ENCODE data around the gene ABCC11.
A peak's percentile ranks its signal among the peaks of the same experiment; 100 is the strongest.

ABCC11 gene

DNA sequence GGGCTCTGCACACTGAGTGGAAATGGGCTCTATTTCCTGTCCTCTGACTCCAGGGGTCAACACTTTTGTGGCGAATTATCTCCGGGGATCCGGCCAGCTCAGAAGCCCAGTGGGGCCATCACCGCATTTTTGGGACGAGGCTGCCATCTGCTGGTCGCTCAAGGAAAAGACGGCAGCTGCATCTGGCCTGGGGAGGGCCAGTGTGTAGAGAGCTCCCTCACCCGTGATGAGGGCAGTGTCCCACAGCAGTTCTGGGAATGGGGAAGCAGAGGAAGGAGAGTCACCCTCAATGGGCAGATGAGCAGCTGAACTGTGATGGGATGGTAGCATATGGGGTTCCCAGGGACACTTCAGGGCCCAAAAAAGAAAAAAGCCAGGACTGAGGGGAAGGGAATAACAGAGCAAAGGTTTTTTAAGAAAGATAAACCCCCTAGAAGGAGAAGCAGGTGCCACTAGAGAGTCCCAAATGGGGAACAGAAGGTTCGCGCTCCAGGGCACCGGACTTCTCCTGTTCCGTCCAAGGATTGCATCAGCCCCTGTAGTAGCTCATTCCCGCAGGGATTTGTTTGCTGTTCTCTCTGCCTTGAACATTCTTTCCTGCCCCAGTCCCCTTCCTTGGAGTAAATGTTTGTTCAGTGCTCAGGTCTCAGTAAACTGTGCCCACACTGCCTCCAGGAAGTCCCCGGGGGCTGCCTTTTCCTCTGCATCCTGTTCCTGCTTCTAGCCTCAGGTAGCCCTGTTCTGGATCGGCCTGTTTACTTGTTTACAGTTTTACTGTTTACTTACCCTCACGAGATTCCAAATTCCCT lies 82.2 kb downstream of the ABCC11 start:
- DNase-seq (ENCODE audit: low read depth in 4 of 4, low spot score in 1 of 4), result peak; percentile 32 to 62 (median 54)

DNA sequence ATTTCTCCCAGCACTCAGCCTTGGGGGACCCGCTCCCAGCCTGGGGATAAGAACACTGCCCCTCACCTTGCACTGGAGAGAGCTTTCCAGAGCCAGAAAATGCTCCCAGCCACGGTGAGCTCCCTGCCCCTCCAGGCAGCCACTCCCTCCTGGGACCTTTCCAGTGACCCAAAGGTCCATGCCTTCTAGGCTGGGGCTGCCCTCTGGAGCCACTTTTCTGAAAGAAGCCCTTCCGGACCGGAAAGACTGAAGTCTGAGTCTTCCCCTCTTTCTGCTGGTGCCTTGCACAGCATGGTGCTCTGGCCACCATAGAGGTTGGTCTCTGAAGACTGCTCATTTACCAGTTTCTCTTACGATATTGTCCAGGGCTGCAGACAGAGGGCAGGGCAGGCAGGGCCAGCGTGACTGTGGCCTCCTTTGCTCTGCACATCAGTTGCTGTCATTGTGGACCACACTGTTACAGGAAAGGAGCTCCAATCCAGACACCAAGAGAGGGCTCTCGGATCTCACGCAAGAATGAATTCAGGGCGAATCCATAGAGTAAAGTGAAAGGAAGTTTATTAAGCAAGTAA lies 84.4 kb downstream of the ABCC11 start:
- DNase-seq (ENCODE audit: low read depth in 4 of 4, low spot score in 1 of 4), result no peak

DNA sequence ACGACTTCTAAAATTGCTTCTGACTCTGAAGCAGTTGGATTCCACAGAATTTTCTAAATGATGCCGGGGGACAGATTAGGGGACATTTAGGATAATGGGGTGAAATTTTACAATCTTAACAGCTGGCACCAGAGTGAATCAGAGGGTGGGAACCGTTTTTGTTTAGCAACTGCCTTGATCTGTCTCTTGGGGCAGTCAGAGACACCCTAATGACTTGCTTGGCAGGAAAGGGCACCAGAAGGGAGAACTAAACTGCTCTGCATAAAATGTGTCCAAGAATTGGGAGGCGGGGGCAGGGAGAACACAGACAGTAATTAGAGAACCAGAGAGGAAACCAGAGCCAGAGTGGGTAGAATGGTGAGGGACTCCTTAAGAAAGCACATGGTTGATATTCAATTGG lies 85.4 kb downstream of the ABCC11 start:
- no peak for DNase-seq (ENCODE audit: low read depth in 4 of 4, low spot score in 1 of 4)

DNA sequence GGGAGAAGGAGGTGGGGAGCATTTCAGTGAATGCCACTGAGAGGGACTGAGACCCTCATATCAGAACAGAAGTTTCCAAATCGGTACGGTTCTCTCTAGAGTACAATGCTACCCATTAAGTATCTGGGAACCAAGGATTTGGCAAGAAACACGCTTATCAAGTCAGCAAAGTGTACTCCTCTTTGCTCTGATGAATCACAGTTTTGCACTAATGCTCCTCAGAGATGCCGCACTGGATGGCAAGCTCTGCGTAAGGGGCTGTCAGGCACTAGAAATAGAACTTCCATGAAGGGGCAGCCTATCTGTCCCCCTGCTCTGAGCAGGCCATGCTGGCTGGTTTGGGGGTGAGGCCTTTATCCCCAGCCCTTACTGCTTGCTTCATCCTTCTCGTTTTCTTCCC lies 86.8 kb downstream of the ABCC11 start:
- DNase-seq (ENCODE audit: low read depth in 4 of 4, low spot score in 1 of 4), result no peak

DNA sequence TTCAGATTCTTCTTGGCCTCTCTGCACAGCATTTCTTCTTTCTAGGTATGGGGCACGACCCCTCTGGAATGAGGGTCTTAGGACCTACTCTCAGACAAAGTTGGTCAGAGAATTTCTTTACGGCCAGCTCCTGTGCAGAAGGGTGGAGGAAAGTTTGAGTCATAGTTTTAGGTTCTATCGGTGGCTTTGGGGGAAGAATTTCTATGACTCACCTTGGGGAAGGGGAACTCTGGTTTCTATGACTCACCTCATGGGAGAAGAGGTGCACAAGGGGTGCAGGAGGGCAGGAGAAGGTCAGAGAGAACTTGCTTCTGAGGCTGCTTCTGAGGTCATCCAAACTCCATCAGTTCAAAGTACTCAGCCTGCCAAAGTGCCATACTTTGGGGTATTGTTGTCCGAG lies 89.0 kb downstream of the ABCC11 start:
- peak in 3 of 4 experiments; percentile 7 to 41 (median 30) for DNase-seq (ENCODE audit: low read depth in 4 of 4, low spot score in 1 of 4)

DNA sequence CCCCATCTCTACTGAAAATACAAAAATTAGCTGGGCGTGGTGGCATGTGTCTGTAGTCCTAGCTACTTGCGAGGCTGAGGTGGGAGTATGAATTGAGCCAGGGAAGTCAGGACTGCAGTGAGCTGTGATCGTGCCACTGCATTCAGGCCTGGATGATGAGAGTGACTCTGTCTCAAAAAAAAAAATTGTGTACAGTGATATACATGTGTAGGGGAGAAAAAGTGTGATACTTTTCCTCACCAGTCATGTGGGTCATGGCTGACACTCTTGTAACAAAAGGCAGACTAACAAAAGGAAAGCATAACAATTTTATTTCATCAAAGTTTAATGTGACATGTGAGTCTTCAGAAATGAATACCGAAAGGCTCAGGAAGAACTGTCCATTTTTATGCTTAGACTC lies 89.5 kb downstream of the ABCC11 start:
- no peak for DNase-seq (ENCODE audit: low read depth in 4 of 4, low spot score in 1 of 4)

DNA sequence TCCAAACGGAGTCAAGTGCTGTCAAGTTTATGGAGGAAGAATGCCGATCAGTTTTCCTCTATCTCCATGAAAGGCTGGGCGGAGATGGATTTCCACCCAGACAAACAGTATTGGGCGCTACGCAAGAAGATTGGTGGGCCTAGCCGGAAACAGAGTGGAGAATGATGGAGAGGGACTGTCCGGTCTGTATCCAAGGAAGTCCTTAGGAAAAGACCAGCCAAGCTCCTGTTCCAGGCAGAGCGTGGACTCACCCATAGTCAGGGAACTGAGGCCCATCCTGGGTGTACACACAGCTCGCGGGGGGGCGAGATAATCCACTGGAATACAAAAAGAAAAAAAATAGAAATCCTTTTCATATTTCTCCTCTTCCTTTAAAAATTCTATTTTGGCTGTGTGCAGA lies 90.0 kb downstream of the ABCC11 start:
- no peak for DNase-seq (ENCODE audit: low read depth in 4 of 4, low spot score in 1 of 4)

DNA sequence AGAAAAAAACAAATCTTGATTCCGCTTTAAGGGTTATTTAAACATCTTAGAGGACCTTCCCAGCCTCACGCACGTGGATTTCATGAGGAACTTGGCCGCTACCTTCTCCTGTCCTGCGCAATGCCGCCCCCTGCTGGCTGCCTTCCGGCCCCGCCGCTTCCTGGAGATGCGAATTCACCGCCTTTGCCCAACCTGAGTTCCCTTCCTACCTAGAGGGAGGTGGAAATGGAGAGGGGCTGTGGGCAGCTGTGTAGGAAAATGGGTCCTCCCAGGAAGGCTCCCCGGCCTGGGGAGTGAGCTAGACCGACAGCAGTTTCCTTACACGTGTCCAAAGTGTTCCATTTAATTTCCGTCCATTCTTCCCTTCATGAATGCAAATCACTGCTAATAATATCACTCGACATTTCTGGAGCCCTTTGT lies 90.5 kb downstream of the ABCC11 start:
- DNase-seq (ENCODE audit: low read depth in 4 of 4, low spot score in 1 of 4), result peak; percentile 80 to 94 (median 85)

DNA sequence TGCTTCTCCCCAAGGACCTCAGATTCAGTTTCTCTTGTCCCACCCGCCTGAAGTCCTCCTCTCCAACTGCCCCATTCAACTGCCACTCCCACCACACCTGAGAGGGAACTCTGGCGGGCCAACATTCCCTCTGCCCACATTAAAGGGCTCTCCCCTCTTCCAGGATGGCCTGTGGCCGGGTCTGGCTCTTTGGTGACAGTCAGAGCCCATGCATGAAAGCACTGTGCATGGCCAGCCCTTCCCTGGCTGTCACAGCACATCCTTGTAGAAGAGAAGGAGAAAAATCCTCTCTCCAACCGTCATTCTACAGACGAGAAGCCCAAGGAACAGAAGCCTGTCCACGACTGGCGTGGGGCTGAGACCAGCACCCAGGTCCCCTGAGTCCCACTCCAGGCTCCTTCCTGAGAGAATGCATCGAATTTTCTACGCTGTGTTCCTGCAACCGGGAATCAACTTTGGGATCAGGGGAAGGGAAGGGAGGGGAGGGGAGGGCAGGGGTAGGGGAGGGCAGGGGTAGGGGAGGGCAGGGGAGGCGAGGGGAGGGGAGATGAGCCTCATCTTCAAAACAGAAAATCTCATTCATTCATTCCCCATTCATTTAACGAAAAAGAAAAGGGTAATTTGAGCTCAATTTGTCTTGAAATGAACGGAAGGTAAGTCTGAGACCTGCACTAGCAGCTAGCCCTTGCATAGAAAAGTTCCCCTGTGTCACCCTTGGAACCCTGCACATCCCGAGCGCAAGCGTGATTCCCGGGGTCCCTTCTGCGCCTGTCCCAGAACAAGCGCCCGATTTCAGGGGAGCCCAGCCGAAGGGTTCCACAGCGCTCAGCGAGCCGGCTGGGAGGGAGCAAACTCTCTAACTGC lies 91.2 kb downstream of the ABCC11 start, which contains the start of gene ABCC12:
ABCC12 (minus strand) TSS at position 68 of the 864 bp plus-strand sequence. CDS start 9,569 bp downstream, outside the sequence.
- no peak for DNase-seq (ENCODE audit: low read depth in 4 of 4, low spot score in 1 of 4)

DNA sequence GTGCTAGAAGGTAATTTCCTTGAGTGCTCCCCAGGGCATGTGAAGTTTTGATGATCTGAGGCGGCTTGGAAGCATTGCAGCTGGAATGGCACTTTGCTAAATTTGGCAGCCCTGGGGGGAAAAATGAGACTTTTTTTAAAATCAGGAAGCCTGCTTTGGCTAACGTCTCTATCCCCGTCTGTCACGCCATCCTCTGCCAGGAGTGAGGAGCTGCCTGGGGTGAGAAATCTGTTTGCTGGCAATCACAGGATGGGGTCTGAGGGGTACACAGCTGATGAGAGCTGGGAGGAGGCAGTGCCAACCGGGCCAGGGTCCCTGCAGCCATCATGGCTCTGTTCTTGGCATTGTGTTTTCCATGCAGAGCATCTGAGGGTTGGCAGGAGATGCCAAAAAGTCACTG lies 93.6 kb downstream of the ABCC11 start:
- no peak for DNase-seq (ENCODE audit: low read depth in 4 of 4, low spot score in 1 of 4)

DNA sequence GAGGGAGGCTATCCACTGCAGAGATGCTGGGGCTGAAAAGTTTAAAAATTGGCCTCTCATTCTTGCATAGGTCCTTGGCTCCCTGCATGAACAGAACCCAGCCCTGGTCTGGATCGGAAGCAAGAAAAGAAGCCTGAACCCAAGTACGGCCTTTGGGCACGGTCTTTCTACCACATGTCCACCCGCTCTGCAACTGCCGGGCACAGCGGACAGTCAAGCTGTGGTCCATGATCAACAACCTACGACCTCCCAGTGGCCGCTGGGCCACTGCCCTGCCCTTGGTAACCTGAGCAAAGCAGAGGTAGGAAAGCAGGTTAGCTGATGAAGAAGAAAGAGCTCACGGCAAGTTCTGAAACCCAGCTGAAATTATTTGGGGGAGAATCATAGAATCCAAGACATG lies 95.1 kb downstream of the ABCC11 start:
- DNase-seq (ENCODE audit: low read depth in 4 of 4, low spot score in 1 of 4), result no peak

DNA sequence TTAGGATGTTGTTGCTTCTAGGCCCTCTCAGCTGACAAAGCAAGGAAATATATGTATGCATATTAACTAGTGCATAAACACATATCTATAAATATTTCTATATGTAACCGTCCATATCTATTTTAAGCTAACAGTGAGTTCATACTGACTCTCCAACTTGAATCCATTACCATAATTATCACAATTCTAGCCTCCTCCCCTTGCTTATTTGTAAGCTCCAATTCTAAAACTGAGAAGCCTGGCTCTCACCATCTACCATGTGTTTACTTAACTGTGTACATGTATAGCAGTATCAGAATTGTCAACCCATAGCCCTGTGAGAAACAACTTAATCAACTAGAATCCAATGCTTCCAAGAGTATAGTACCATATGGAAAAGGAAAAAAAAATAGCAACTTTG lies 96.6 kb downstream of the ABCC11 start:
- no peak for DNase-seq (ENCODE audit: low read depth in 4 of 4, low spot score in 1 of 4)

DNA sequence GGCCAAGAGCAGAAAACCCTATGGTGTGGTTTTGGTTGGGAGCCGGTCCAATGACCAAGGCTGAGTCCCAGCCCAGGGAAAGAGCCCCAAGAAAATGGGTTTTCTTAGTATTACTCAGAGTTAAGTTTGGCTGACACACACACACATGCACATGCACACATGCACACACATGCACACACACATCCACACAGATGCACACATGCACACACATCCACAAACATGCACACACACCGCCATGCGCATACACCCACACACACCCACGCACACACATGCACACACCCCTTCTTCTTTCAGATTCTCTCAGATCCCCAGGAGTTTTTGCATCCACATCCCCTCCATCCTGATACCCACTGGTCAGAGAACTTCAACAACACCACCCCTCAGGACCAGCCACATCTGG lies 100.6 kb downstream of the ABCC11 start:
- DNase-seq (ENCODE audit: low read depth in 4 of 4, low spot score in 1 of 4), result no peak

DNA sequence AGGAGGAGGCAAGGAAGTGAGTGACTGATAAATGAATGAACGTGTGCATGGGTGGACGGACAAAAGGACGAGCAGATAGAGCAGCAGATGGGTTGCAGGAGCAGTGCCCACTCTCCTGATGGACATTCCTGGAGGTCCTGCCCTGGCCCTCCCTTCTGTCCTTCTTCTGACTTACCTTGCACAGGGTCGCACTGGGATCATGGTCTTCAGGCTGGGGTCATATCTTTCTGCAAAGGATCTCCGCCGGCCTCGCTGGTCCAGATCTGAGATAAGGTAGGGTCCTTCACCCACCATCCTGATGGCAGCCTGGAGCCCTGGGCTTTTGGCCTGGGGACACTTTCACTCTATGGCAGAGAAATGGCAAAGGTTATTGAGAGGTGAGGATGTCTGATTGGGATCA lies 101.2 kb downstream of the ABCC11 start:
- no peak for DNase-seq (ENCODE audit: low read depth in 4 of 4, low spot score in 1 of 4)

DNA sequence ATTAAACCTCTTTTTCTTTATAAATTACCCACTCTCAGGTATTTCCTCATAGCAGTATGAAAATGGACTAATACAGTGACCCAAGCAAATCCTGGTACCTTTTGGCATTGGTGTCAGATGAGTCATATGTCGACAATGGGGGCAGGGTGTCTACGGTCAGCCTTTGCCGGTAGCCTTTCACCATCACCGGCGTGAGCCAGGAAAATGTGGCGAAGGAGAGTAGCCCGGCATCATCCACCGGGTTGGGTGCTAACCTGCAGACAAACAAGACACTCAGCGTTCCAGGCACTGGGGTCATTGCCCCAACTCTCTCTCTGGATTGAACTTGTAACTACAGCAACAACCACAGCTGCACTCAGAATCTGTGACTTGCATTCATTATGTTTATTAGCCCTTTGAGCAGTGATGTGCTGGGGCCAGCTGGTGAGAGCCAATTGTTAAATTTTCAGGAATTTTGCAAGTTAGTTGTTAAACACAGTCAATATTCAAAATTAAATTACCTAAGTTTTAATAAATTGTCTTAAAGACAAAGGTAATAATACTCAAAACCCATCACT lies 103.4 kb downstream of the ABCC11 start:
- no peak for DNase-seq (ENCODE audit: low read depth in 4 of 4, low spot score in 1 of 4)

DNA sequence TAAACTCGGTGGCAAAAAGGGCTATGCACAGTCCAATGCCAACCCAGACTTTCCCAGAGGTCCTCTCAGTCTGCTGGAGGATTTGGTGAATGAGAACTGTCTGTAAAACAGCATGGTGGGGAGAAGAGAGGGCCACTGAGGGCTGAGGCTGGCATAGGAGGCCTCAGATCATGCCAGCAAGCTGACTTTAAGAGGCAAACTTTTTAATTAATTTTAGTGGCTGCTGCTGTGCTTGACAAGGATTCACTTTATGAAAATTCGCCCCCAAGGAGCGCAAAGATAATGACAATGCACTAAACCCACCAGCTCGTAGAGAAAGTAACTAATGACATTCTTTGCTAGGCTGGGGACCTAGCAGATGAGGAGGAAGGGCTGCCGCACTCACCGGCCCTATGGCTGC lies 106.5 kb downstream of the ABCC11 start:
- no peak for DNase-seq (ENCODE audit: low read depth in 4 of 4, low spot score in 1 of 4)

DNA sequence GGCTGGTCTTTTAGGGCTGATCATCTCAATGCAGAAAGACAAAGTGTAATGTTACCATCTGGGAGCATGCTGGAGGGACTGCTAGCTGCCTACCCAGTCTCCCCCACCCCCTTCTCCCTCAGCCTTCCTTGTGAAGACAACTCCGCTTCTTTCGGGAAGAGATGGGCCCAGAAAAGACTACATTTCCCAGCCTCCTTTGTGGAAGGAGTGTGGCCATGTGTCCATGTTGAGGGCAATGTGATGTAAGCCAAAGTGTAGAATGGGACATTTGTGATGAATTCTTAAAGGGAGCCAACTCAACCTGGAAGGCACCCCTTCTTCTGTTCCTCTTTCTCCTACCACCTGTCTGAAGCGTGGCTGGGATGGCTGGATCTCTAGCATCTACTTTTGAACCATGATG lies 107.8 kb downstream of the ABCC11 start:
- no peak for DNase-seq (ENCODE audit: low read depth in 4 of 4, low spot score in 1 of 4)

DNA sequence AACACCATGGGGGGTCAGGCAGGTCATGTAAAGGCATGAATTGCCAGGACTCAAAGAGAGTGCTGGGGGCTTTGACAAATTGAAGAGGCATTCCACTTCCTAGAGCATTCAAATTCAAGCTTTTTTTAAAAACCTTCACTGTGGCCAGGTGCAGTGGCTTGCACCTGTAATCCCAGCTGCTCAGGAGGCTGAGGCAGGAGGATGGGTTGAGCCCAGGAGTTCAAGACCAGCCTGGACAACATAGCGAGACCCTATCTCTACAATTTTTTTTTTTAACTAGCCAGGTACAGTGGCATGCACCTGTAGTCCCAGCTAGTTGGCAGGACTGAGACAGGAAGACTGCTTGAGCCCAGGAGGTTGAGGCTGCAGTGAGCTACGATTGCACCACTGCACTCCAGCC lies 108.8 kb downstream of the ABCC11 start:
- no peak for DNase-seq (ENCODE audit: low read depth in 4 of 4, low spot score in 1 of 4)

DNA sequence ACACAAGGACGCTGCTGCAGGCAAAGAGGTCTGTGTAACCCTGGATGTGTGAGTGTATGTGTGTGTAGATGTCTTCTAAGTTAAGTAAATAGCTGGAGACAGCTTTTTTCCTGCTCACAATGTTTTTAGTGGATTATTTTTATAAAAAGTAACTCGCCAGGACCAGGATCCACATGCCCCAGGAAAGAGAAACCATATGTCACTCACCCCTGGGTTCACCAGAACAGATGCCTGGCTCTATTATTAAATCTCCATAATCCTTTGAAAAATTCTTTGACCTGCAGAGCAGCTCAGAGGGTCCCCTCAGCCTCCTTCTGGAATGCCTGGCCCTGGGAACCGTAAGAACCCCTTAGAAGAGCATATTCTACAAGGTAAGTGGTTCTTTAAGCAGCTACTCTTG lies 109.5 kb downstream of the ABCC11 start:
- DNase-seq (ENCODE audit: low read depth in 4 of 4, low spot score in 1 of 4), result no peak

DNA sequence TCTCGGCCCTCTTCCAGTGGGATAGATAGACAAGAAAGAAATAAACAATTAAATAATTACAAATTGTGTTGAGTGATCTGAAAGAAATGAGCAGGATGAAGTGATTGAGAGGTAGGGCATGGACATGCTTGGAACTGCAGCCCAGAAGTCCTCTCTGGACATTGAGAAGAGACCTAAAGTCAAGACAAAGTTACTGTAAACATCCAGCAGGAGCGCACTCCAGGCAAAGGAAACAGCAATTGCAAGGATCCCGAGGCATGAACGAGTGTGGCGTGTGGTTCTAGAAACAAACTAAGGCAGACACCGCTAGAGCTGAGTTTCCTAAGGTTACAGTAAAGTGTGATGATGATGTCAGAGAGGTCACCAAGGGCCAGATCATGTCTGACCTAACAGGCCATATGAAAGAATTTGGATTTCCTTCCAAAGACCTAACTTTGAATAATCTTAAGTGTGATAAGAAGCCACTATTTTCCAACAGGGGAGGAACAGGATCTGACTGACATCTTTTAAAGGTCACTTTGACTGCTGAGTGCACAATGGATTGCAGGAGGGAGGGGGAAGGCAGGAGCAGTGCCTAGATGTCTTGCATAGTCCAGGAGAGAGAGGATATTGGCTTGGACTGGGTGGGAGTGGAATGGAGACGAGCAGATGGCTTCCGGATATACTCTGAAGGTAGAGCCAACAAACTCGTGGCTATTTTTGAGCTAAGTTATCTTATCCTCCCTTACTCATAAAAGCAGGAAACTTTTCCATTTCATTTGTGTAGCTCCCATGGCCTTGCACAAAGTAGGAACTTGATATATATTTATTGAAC lies 110.6 kb downstream of the ABCC11 start:
- DNase-seq (ENCODE audit: low read depth in 4 of 4, low spot score in 1 of 4), result no peak
